ENCODE measurements around the gene CDYL2. TPM values are rescaled to one million over a fixed set of nuclear protein-coding genes. Genes with fewer than 3 reads are reported as not detected.

CDYL2 gene
- total RNA-seq, 3 donors from 2014 or later: 6.4 to 12.1 (median 10.7) TPM

- intact Hi-C loops (cut with DNase I; ENCODE audit: low total_unique reads): loop anchor here (2.0 kb wide), 1 partner anchor 67 kb away; no protein-coding TSS in a partner anchor
Observed at GRCh38 chr16:80585764-80586163, 218.6 kb downstream of the CDYL2 start.

GRCh38 chr16:80583466-80583865 lies 220.9 kb downstream of the CDYL2 start:
- Histone ChIP-seq H3K27me3 (no peaks in the 10 kb centered on the region), H3K4me3 (no peak overlapping the region), H3K27ac (no peak overlapping the region), H3K36me3 (no peaks in the 10 kb centered on the region), H3K9me3 (no peaks in the 10 kb centered on the region), H3K4me1 (no peaks in the 10 kb centered on the region)
- TF ChIP-seq POLR2A (IDR thresholded peaks at IDR 0.05) (no peak), CTCF (IDR thresholded peaks at IDR 0.05) (no peak), POLR2AphosphoS5 (IDR thresholded peaks at IDR 0.05) (no peak)
- no peak for DNase-seq (ENCODE audit: low spot score in 2 of 2)
- intact Hi-C loops (cut with DNase I; ENCODE audit: low total_unique reads): no loop called here

More at GRCh38 chr16:80585764-80586163, 218.6 kb downstream of the CDYL2 start:
- Histone ChIP-seq H3K4me1 (no peaks in the 10 kb centered on the region), H3K27ac (no peak overlapping the region), H3K36me3 (no peaks in the 10 kb centered on the region), H3K27me3 (no peaks in the 10 kb centered on the region), H3K4me3 (no peak overlapping the region), H3K9me3 (no peaks in the 10 kb centered on the region)
- no peak for TF ChIP-seq POLR2AphosphoS5 (IDR thresholded peaks at IDR 0.05)
- TF ChIP-seq CTCF (IDR thresholded peaks at IDR 0.05): no peak
- TF ChIP-seq POLR2A (IDR thresholded peaks at IDR 0.05): no peak
- DNase-seq (ENCODE audit: low spot score in 2 of 2): no peak

- no peaks in the 10 kb centered on the region for H3K9me3 ChIP-seq
- no peak overlapping the region for H3K27ac ChIP-seq
- no peak overlapping the region for H3K4me3 ChIP-seq
- no peak for DNase-seq (ENCODE audit: low spot score in 2 of 2)
- intact Hi-C loops (cut with DNase I; ENCODE audit: low total_unique reads): no loop called here
- no peak for TF ChIP-seq CTCF (IDR thresholded peaks at IDR 0.05)
- TF ChIP-seq POLR2A (IDR thresholded peaks at IDR 0.05): no peak
- TF ChIP-seq POLR2AphosphoS5 (IDR thresholded peaks at IDR 0.05): no peak
- H3K36me3 ChIP-seq: no peaks in the 10 kb centered on the region
- no peaks in the 10 kb centered on the region for H3K27me3 ChIP-seq
- H3K4me1 ChIP-seq: no peaks in the 10 kb centered on the region
Observed at GRCh38 chr16:80580109-80580832, 224.1 kb downstream of the CDYL2 start.

- no peaks in the 10 kb centered on the region for H3K36me3 ChIP-seq
- no peaks in the 10 kb centered on the region for H3K27me3 ChIP-seq
- intact Hi-C loops (cut with DNase I; ENCODE audit: low total_unique reads): no loop called here
- H3K4me3 ChIP-seq: no peak overlapping the region
- H3K4me1 ChIP-seq: no peaks in the 10 kb centered on the region
- no peak overlapping the region for H3K27ac ChIP-seq
- TF ChIP-seq POLR2AphosphoS5 (IDR thresholded peaks at IDR 0.05) (no peak), POLR2A (IDR thresholded peaks at IDR 0.05) (no peak), CTCF (IDR thresholded peaks at IDR 0.05) (no peak)
- no peak for DNase-seq (ENCODE audit: low spot score in 2 of 2)
- H3K9me3 ChIP-seq: no peaks in the 10 kb centered on the region
Observed at GRCh38 chr16:80577485-80578280, 226.7 kb downstream of the CDYL2 start.

- Histone ChIP-seq H3K4me1 (no peaks in the 10 kb centered on the region), H3K27me3 (no peaks in the 10 kb centered on the region), H3K4me3 (no peak overlapping the region), H3K27ac (no peak overlapping the region), H3K36me3 (no peaks in the 10 kb centered on the region), H3K9me3 (peaks cover 1 to 6% of the 10 kb centered on the region in 2 donors)
- intact Hi-C loops (cut with DNase I; ENCODE audit: low total_unique reads): no loop called here
- no peak for DNase-seq (ENCODE audit: low spot score in 2 of 2)
- TF ChIP-seq POLR2A (IDR thresholded peaks at IDR 0.05) (no peak), POLR2AphosphoS5 (IDR thresholded peaks at IDR 0.05) (no peak), CTCF (IDR thresholded peaks at IDR 0.05) (no peak)
Observed at GRCh38 chr16:80576343-80576912, 228.0 kb downstream of the CDYL2 start.
